ENCODE data around the gene ARMC7.

- TF ChIP-seq POLR2A (IDR thresholded peaks at IDR 0.05) (no peak), CTCF (IDR thresholded peaks at IDR 0.05) (no peak)
These were observed 14.8 kb upstream of the ARMC7 start for GRCh38 chr17:75094871-75095399.
